Pancreas (tissue), 10 donors: ENCODE results near the gene PSD4. TPM values are rescaled to one million over a fixed set of nuclear protein-coding genes. Genes with fewer than 3 reads are reported as not detected.

Experiments
- ATAC-seq, 4 donors: fragments of 200-7000 bp; cut with Tn5 transposase; one replicate each; pipeline versions ENCODE4 v1.8.0 to v1.9.1; 2020; ENCODE audit warnings: mild to moderate bottlenecking in 4 of 4, moderate library complexity in 4 of 4
- DNase-seq, 6 donors: peaks; one replicate each; pipeline ENCODE4 v3.0.0-alpha.2; 2020
- FAIRE-seq: peaks from 2 replicates; lab custom pipeline; 2012; peaks lifted over from hg19 to GRCh38; lab: Jason Lieb, UNC
- H3K27ac ChIP-seq, 4 donors: fragments of 200-600 bp; sonication (generic); 1 replicate in 3 of 4; 2 replicates in 1 of 4; pipeline versions ENCODE4 v1.5.0 to v1.8.0; 2020
- H3K27me3 ChIP-seq, 4 donors: fragments of 200-600 bp; one replicate each; pipeline ENCODE4 v1.8.0; 2021
- H3K36me3 ChIP-seq, 3 donors: fragments of 200-600 bp; sonication (generic) in 1 of 3; one replicate each; pipeline versions ENCODE4 v1.5.0 to v1.8.0; 2020 to 2021
- H3K4me1 ChIP-seq, 3 donors: fragments of 200-600 bp; one replicate each; pipeline ENCODE4 v1.8.0; 2021
- H3K4me3 ChIP-seq, 4 donors: fragments of 200-600 bp; sonication (generic) in 2 of 4; one replicate each; pipeline versions ENCODE4 v1.5.0 to v1.8.0; 2020 to 2021
- H3K9me3 ChIP-seq, 4 donors: fragments of 200-600 bp; one replicate each; pipeline ENCODE4 v1.8.0; 2021
- WGBS, 2 donors: extraction: QIAGEN DNeasy Blood & Tissue Kit; methylation state at CpG; one replicate each; pipeline ENCODE4 v1.1.7; 2013; 5-methylcytosine and 5-hydroxymethylcytosine counted together
- intact Hi-C, 3 donors: fragments of 100-400 bp; cut with DNase I; formaldehyde crosslinking; loops; one replicate each; pipeline versions ENCODE4 v1.11.1 to v1.14.2; 2022
- polyA plus RNA-seq, 2 donors: library from polyadenylated mRNA; stranded (reverse); fragments of 200-250 nt; gene quantifications; one replicate each; pipeline ENCODE4 v1.2.3, GENCODE V29; 2013
- total RNA-seq, 6 donors: library from RNA; stranded (reverse); fragmentation: NEBNext Ultra II Directional in 4 of 6; extraction: Animal tissue kit (Norgen Biotek cat#: 25700) in 4 of 6; gene quantifications; one replicate each; pipeline versions ENCODE4 v1.2.1 to v1.2.4, GENCODE V29; 2021 to 2023
- TF ChIP-seq, protein P1 (sequence below), 4 donors: fragments of 200-600 bp; sonication (generic) in 3 of 4; IDR thresholded peaks; one replicate each; pipeline versions ENCODE4 v1.5.0 to v1.8.0; 2021; ENCODE audit warnings: antibody characterized with exemption in 4 of 4
- donor health status: healthy with polysubstance abuse.
- donor health status: DM: no; HTN: no; CAD: no; lungs with moderate emphysema.
- donor health status: DM: no; HTN: no; CAD: no.
- donor health status: control.
- donor health status: control.
- donor health status: Bipolar disorder and iron deficiency.
- donor health status: DM: yes; HTN: yes; CAD: no.
- donor health status: DM: no; HTN: no; CAD: no.
- donor health status: DM: no; HTN: no; CAD: no.
- donor health status: DM: yes; HTN: yes; CAD: no.

The PSD4 gene
- total and polyA plus RNA-seq, 8 donors = 15.9 to 37.6 (median 26.0) TPM

DNA sequence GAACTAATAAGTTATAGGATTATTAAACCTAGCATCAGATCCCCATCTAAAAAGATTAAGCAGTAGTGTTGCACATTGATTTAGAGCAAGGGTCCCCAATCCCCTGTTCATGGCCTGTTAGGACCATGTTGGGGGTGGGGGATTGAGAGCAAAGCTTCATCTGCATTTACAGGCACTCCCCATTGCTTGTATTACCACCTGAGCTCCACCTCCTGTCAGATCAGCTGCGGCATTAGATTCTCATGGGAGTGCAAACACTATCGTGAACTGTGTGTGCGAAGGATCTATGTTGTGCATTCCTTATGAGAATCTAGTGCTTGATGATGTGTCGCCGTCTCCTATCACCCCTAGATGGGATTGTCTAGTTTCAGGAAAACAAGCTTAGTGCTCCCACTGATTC is 18.4 kb upstream of the PSD4 start:
- WGBS, 2 donors = 70 to 92% methylated on average over 5 of the region's 5 CpGs
- Histone ChIP-seq H3K4me3 (no peak overlapping the region), H3K9me3 (no peaks in the 10 kb centered on the region), H3K4me1 (peaks cover 6 to 22% (median 7%) of the 10 kb centered on the region in 3 donors), H3K27ac (no peak overlapping the region), H3K27me3 (no peaks in the 10 kb centered on the region), H3K36me3 (no peaks in the 10 kb centered on the region)
- FAIRE-seq (no peak), DNase-seq (no peak), ATAC-seq (no peak)
- intact Hi-C loops = loop anchor here in 1 of 3 donors (5.0 kb wide), 1 partner anchor 42 kb away; no protein-coding TSS in a partner anchor
- TF ChIP-seq, protein P1, sequence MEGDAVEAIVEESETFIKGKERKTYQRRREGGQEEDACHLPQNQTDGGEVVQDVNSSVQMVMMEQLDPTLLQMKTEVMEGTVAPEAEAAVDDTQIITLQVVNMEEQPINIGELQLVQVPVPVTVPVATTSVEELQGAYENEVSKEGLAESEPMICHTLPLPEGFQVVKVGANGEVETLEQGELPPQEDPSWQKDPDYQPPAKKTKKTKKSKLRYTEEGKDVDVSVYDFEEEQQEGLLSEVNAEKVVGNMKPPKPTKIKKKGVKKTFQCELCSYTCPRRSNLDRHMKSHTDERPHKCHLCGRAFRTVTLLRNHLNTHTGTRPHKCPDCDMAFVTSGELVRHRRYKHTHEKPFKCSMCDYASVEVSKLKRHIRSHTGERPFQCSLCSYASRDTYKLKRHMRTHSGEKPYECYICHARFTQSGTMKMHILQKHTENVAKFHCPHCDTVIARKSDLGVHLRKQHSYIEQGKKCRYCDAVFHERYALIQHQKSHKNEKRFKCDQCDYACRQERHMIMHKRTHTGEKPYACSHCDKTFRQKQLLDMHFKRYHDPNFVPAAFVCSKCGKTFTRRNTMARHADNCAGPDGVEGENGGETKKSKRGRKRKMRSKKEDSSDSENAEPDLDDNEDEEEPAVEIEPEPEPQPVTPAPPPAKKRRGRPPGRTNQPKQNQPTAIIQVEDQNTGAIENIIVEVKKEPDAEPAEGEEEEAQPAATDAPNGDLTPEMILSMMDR (IDR thresholded peaks at IDR 0.05) = no peak

DNA sequence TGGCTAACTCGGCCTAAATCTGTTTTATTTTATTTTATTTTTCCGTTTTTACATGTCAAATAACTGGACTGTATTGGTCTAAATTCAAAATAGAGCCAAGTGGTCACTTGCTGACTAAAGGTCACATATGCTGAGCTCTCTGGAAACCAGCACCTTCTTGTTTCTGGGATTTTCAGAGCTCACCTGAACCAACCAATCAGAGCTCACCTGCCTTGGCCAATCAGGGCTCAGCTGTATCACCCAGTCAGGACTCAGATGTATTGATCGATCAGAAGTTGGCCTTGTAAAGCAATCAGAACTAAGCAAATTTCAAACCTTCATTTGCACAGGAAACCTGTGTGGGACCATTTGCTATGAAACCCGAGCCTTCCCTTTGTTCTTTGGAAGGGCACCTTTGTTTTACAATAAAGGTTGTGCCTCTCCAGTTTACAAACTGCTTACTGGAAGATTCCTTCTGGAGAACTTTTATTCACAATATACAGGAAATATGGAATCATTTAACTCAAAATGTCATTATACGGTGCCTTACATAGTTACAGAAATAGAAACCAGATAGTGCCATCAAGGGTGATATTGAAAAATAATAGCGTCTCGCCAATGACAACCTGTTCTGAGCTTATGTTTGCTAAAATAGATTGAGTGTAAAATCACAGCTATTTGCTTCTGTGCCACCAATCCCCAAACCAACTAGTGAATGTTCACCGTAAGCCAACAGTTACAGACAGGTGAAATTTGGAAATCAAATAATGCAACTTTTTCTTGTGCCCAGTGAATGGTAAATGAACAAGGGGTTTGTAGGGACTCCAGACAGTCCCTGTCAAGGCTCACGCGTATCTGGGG is 17.3 kb upstream of the PSD4 start:
- H3K27ac ChIP-seq = peak overlapping the region in 3 of 4 donors; percentile 57 to 93 (median 87)
- TF ChIP-seq, protein P1 (IDR thresholded peaks at IDR 0.05) = no peak
- peaks cover 6 to 22% (median 7%) of the 10 kb centered on the region in 3 donors for H3K4me1 ChIP-seq
- peak in 4 of 6 donors; percentile 45 to 70 (median 58) for DNase-seq
- ATAC-seq = peak; percentile 67 to 79 (median 75)
- H3K4me3 ChIP-seq = peak overlapping the region in 3 of 4 donors; percentile 56 to 69 (median 63)
- intact Hi-C loops = loop anchor here in 1 of 3 donors (5.0 kb wide), 1 partner anchor 41 kb away; no protein-coding TSS in a partner anchor
- no peaks in the 10 kb centered on the region for H3K36me3 ChIP-seq
- no peaks in the 10 kb centered on the region for H3K9me3 ChIP-seq
- no peak for FAIRE-seq
- no peaks in the 10 kb centered on the region for H3K27me3 ChIP-seq
- WGBS, 2 donors = 17% methylated on average over 10 of the region's 10 CpGs

DNA sequence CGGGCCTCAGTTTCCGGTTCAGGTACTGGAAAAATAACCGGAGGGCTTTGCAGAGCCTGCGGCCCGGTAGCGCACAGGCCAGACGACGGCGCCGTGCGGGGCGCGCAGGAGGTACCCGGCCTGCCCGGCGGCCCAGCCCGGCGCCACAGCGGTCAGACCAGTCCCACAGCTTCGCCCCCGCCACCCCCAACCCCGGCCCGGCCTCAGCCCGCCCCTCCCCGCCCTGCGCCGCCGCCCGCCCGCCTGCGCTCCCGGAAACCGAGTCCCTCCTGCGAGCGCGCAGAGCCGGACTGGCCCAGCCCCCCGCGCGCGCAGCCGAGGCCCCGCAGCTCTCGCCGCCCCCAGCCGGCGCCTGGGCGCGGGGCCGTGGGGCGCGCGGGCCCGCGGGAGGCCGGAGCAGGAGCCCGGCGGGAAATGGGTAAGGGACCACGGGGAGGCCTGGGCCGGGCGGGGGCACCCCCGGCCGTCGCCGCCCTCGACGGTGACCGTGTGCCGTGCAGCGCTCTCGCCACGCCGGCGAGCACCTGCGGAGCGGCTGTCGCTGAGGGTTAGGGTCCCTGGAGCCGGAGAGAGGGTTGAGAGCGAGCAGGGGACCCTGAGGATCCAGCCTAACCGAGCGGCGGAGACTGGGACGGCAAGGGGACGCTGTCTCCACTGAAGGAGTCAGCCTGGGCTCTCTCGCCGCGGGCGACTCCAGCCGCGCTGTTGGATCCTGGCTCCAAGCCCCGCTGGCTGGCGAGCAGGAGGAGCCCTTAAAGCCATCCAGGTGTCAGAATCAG is 16.5 kb upstream of the PSD4 start:
- H3K36me3 ChIP-seq = no peaks in the 10 kb centered on the region
- no peaks in the 10 kb centered on the region for H3K27me3 ChIP-seq
- peaks cover 6 to 22% (median 7%) of the 10 kb centered on the region in 3 donors for H3K4me1 ChIP-seq
- peak overlapping the region; percentile 64 to 93 (median 78) for H3K27ac ChIP-seq
- WGBS, 2 donors = 0 to 1% methylated on average over 89 to 92 of the region's 92 CpGs
- DNase-seq (peak; percentile 72 to 89 (median 82)), ATAC-seq (peak; percentile 83 to 89 (median 85)), FAIRE-seq (no peak)
- H3K9me3 ChIP-seq = no peaks in the 10 kb centered on the region
- TF ChIP-seq, protein P1 (IDR thresholded peaks at IDR 0.05) = no peak
- intact Hi-C loops = loop anchor here in 1 of 3 donors (5.0 kb wide), 1 partner anchor 40 kb away; no protein-coding TSS in a partner anchor
- H3K4me3 ChIP-seq = peak overlapping the region; percentile 56 to 69 (median 62)

GRCh38 chr2:113157897-113158753 is 15.6 kb upstream of the PSD4 start:
- peak overlapping the region; percentile 64 to 93 (median 78) for H3K27ac ChIP-seq

More at GRCh38 chr2:113157897-113158753, 15.6 kb upstream of the PSD4 start:
- DNase-seq = peak in 1 of 6 donors; percentile 8
- Histone ChIP-seq H3K9me3 (no peaks in the 10 kb centered on the region), H3K36me3 (no peaks in the 10 kb centered on the region), H3K4me1 (peaks cover 6 to 22% (median 7%) of the 10 kb centered on the region in 3 donors), H3K4me3 (peak overlapping the region; percentile 56 to 69 (median 62)), H3K27me3 (no peaks in the 10 kb centered on the region)
- WGBS, 2 donors = 20 to 21% methylated on average over 10 of the region's 10 CpGs
- TF ChIP-seq, protein P1 (IDR thresholded peaks at IDR 0.05) = no peak
- peak in 3 of 4 donors; percentile 7 to 52 (median 28) for ATAC-seq
- FAIRE-seq = no peak
- intact Hi-C loops = loop anchor here in 1 of 3 donors (5.0 kb wide), 1 partner anchor 39 kb away; no protein-coding TSS in a partner anchor
